ENCODE measurements around the gene GARIN5B.

Gene GARIN5B

GRCh38 chr19:55347442-55348009 lies 15.5 kb downstream of the GARIN5B start:
- DNase-seq (ENCODE audit: low spot score) = no peak
- TF ChIP-seq CTCF (IDR thresholded peaks at IDR 0.05; ENCODE audit: borderline replicate concordance, control extremely low read depth, extremely low read depth, insufficient read depth, missing control alignments) = no peak
- in situ Hi-C loops (cut with MboI; ENCODE audit: low sequenced_read_pairs, unreplicated experiment) = no loop called here

DNA sequence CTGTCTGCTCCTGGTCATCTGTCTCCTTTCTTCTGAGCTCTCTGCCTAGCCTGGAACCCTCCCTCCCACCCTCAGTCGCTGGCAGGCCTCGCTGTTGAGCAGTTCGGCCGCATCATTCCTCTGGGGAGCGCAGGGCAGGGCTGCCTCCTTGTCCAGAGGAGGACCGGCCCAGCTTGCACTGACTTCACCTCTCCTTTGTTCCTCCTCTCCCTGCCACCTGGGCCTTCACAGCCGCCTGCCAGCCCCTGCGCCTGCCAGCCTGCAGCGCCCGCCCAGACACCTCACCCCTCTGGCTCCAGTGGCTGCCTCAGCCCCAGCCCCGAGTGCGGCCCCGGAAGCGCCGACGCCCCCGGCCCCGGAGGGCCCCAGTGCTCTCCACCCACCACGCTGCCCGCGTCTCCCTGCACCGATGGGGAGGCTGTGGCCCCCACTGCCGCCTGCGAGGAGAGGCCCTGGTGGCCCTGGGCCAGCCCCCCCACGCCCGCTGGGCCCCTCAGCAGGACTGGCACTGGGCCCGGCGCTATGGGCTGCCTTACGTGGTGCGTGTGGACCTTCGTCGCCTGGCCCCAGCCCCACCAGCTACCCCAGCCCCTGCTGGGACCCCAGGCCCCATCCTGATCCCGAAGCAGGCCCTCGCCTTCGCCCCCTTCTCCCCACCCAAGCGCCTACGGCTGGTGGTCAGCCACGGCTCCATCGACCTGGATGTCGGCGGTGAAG lies 16.2 kb downstream of the GARIN5B start:
- DNase-seq (ENCODE audit: low spot score) = no peak
- no peak for TF ChIP-seq CTCF (IDR thresholded peaks at IDR 0.05; ENCODE audit: borderline replicate concordance, control extremely low read depth, extremely low read depth, insufficient read depth, missing control alignments)
- in situ Hi-C loops (cut with MboI; ENCODE audit: low sequenced_read_pairs, unreplicated experiment) = no loop called here

DNA sequence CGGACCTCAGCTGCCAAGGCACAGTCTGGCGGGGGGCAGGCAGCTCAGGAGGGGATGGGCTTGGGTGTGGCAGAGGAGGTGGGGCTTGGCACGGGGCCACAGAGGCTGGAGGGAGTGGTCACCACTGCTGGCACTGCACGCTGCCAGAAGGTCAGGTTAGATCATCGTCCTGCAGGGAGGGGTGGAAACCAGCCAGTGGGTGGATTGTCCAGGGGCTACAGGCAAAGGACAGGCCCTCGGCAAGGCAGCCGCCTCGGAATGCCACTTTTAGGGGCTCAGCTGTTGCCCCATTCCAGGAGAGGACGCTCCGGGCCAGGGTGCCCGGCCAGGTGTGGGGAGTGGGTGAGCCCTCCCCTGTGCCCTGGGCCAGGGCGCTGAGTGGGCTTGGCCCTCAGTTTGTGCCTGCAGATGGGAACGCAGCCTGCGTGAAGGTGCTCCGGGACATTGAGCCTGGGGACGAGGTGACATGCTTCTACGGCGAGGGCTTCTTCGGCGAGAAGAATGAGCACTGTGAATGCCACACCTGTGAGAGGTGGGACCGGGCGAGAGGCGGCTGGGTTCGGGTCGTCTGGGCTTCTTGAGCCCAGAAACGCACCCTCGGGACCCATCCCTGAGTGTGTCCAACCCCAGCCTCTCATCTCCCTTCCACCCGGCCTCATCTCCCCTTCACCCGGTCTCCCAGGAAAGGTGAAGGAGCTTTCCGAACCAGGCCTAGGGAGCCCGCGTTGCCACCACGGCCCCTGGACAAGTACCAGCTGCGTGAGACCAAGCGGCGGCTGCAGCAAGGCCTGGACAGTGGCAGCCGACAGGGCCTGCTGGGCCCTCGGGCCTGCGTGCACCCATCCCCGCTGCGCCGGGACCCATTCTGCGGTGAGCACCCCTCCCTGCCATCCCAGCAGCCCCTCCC lies 17.0 kb downstream of the GARIN5B start:
- no peak for DNase-seq (ENCODE audit: low spot score)
- TF ChIP-seq CTCF (IDR thresholded peaks at IDR 0.05; ENCODE audit: borderline replicate concordance, control extremely low read depth, extremely low read depth, insufficient read depth, missing control alignments) = no peak
- in situ Hi-C loops (cut with MboI; ENCODE audit: low sequenced_read_pairs, unreplicated experiment) = no loop called here

DNA sequence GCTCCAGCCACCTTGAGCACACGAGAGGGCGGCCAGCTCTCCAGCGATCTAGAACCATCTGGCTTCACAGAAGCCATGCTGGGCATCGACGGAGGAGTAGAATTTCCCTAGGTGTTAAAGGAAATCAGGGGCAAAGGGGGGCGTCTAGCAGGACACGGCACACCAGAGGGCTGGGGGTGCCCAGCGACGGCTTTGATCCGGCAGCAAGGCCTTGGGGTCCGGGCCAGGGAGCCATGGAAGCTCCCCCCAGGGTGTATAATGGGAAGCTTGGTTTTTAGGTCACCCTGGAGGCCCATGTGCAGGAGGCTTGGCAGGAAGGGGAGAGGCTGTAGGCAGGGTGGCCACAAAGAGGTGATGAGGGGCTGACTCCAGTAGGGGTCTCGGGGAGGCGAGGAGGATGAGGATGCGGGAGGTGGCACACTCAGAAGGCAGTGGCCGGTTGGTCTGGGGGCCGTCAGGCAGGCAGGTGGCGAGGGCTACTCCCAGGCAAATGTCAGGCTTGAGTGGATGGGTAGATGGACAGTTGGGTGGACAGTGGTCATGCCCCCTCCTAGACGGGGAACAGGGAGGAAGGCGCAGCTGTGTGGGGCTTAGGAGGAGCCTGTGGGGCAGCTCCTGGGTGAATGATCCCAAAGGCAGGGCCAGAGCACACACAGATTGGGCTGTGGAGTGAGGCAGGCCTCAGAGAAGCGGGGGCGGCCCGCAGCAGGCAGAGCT lies 17.8 kb downstream of the GARIN5B start:
- no peak for TF ChIP-seq CTCF (IDR thresholded peaks at IDR 0.05; ENCODE audit: borderline replicate concordance, control extremely low read depth, extremely low read depth, insufficient read depth, missing control alignments)
- in situ Hi-C loops (cut with MboI; ENCODE audit: low sequenced_read_pairs, unreplicated experiment) = no loop called here
- no peak for DNase-seq (ENCODE audit: low spot score)

- no peak for TF ChIP-seq CTCF (IDR thresholded peaks at IDR 0.05; ENCODE audit: borderline replicate concordance, control extremely low read depth, extremely low read depth, insufficient read depth, missing control alignments)
- DNase-seq (ENCODE audit: low spot score) = no peak
- in situ Hi-C loops (cut with MboI; ENCODE audit: low sequenced_read_pairs, unreplicated experiment) = no loop called here
These were observed 18.6 kb downstream of the GARIN5B start for GRCh38 chr19:55344444-55344843.

Measured in GM13976 (cell line).